HG02870 (cell line): Measurements from ENCODE around the gene RNF111.

ENCODE experiments used
- ATAC-seq: cut with Tn5 transposase; IDR thresholded peaks from one replicate; pipeline ENCODE4 v1.9.1; 2021; ENCODE audit warnings: mild to moderate bottlenecking, moderate library complexity; ENCODE audit not compliant: unreplicated experiment

Gene RNF111

DNA sequence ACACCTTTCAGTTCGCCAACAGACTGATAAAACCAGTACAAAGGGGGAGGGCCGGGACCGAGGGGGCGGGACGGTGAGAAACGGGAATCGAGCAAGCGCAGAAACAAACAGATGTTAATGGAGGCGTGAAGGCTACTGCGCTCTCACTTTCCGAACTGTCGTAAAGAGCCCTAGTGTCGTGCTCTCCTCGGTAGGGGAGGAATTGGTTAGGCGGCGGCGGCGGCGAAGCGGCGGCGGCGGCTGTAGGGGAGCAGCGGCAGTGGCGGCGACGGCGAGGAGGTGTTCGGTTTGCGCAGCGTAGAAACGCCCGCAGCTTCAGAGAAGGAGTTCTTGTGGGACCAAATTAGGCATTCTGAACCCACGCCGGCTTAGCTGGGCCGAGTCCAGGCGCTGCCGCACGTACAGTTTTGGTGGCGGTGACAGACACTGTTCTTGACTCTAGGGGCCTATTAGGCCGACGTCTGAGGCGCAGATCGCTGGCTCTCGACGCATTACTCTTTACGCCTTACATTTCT is at the start of gene RNF111:
Gene RNF111, plus strand, starts transcription at position 173 of the 515 bp plus-strand sequence. CDS start 43,160 bp downstream, outside the sequence.
- ATAC-seq = peak; percentile 82

GRCh38 chr15:58947179-58947578 is 40.3 kb upstream of the RNF111 start:
- ATAC-seq = no peak

DNA sequence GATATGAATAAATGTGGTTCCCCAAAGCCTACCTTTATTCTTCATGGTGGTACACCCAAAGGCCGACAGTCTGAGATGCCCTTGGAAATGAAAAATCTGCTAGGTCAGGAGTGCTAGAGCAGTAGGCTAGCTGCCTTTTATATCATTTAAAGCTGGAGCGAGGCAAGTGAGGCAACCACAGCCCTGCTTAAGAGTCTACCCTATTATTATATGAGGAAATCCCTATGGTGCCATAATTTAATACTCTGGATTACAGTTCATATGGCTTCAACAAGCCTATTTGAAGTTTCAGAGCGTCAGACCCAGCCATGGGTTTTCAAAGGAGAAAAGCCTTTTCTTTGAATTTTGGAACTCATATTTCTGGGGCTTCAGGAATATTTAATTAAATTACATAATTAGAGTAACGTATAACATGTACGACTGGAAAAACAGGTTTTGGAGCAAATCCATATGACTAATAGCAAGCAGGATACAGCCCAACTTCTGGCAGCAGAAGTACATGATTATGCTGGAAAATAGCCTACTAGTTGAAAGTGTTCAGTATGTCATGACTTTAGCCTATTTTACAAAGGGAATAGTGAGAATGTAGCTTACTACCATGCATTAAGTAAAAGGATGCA is 36.0 kb upstream of the RNF111 start:
- ATAC-seq = no peak

GRCh38 chr15:58952751-58953150 is 34.7 kb upstream of the RNF111 start:
- ATAC-seq = no peak

DNA sequence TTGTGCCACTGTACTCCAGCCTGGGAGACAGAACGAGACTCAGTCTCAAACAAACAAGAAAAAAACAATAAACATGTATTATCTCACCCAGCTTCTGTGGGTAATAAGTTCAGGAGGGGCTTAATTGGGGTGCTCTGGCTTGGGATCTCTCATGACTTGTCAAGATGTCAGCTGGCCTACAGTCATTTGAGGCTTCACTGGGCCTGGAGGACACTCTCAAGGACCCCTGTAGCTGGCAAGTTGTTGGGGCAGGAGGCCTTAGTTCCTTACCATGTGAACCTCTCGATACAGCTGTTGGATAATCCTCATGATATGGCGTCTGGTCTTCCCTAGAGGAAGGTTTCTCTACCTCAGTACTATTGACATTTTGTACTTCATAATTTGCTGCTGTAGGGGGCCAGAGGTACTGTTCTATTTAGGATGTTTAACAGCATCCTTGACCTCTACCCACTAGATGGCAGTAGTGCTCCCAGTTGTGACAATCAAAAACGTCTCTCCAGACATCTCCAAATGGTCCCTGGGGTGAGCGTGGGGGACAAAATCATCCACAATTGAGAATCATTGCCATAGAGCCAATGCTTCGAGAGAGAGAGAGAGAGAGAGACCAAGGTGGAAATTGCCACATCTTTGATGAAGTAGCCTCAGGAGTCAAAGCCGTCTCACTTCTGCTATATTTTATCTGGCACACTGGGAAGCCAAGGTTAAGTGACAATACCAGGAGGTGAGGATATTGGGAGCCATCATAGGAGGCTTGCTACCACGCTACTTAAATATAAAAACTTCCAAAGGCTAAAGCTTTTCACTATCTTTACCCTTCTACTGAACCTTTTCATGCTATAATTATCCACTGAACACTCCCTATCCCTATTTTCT is 30.1 kb upstream of the RNF111 start:
- ATAC-seq = peak; percentile 47

DNA sequence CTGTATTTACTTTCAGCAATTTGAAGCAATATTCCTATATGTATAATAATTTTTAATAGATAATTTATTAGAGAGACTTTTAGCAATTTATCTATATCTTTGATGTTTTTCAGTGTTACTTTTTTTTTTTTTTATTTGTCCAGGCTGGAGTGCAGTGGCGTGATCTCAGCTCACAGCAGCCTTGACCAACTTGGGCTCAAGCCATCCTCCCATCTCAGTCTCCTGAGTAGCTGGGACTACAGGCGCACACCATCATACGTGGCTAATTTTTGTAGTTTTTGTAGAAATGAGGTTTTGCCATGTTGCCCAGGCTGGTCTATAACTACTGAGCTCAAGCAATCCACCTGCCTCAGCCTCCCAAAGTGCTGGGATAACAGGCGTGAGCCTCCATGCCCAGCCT is 28.7 kb upstream of the RNF111 start:
- no peak for ATAC-seq

DNA sequence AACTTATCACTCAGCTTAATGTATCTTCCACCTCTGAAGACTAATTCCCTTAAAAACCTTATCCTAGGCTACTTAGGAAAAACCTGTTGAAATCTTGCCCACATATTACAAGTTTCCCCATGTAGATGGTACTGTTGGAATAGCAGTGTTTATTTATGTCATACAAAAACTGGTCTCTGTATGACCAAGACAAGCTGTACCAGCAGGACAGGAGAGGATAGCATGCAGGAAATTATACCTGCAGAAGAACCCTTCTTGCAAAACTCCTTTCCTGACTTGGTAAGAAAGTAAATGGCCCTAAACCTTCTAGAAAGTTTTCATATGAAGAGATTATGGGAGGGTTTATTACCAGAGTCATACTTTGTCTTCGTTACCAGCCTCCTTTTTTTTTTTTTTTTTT is 25.3 kb upstream of the RNF111 start:
- ATAC-seq = no peak

DNA sequence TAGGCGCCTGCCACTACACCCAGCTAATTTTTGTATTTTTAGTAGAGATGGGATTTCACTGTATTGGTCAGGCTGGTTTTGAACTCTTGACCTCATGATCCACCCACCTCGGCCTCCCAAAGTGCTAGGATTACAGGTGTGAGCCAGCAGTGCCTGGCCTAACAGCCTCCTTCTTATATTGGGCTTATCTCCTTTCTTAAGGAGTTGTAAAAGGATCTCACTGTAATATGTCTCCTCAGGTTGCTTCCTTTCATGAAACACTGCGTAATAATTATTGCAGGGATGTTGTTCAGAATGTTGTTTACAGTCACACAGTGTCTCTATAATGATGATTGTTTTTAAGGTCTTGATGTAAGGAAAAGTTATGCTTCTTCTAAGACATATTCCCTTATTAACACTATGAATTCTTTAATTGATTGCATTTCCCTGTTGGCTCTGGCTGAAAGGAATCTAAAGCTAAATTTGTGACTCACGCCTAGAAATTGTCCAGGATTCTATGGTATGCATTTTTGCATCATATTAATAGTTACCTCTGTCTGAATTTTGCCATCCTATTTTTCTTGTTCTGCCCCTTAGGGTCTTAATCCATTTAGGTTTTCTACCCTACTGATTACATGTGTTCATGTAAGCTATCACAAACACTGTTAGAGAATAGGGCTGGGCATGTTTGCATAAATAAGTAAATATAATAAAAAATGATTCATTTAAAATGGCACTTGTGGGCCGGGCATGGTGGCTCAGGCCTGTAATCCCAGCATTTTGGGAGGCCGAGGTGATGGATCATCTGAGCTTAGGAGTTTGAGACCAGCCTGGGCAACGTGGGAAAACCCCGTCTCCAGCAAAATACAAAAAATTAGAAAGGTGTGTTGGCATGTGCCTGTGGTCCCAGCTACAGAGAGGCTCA is 24.5 kb upstream of the RNF111 start:
- ATAC-seq = no peak

GRCh38 chr15:58966698-58967097 is 20.8 kb upstream of the RNF111 start:
- ATAC-seq = no peak

GRCh38 chr15:58967479-58967878 is 20.0 kb upstream of the RNF111 start:
- no peak for ATAC-seq

DNA sequence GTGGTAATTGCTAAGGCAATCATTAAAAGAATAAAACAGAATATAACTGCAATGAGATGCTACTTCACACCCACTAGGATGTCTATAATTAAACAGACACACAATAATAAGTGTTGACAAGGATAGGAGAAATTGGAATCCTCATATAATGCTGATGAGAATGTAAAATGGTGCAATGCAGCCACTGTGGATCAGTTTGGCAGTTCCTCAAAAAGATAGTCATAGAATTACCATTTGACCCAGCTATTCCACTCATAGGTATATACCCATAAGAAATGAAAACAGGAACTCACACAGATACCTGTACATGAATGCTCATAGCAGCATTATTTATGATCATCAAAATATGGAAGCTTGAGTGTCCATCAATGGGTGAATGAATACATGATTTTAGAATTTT is 9.6 kb upstream of the RNF111 start:
- no peak for ATAC-seq

DNA sequence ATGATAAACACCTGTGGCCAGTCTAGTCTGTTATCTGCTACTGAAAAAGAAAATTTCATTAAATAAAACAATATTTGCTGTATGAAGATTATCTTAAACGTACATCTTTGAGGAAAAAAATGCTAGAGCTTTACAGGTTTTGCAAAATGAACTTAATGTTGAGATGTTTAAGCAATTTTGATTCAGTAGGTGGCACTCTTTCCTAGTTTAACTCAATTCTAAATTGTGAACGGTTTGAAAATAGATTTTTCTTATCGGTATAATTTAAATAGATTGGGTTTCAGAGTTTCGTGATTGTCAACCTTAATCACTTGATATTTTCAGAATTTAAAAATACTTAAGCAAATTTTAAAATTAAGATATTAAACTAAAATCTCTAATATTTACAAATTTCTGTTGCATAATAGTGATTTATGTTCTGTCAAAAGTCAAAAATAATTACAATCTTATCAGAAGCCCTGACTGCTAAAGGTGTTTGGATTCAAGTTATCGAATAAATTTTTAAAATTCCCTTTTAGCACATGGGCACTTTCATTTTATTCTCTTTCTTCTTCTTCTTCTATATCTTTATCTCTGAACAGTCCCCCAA is 7.0 kb upstream of the RNF111 start:
- no peak for ATAC-seq

- ATAC-seq = no peak
Observed at GRCh38 chr15:58981808-58982475, 5.5 kb upstream of the RNF111 start.

DNA sequence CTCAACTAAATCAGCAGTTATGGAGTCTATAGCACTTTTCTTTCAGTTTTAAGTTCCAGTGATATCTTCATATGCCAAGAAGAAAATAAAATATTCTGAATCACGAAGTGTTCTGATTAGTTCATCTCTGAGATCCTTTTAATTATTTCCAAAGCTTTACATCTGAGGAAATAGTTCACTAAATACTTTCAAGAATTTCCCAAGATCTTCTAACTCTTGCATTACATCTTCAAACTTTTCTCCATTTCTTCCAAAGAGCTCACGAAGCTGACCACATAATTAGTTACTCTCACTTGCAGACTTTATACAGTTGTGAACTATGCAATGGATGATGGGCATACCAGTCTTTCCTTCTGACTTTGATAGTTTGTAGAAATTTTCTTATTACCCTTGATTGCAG is 4.2 kb upstream of the RNF111 start:
- ATAC-seq = no peak

GRCh38 chr15:58985443-58985842 is 2.0 kb upstream of the RNF111 start:
- no peak for ATAC-seq

- ATAC-seq = no peak
Observed at GRCh38 chr15:58987036-58987435, 427 bp upstream of the RNF111 start.

- ATAC-seq = peak; percentile 37
Observed at GRCh38 chr15:58988006-58988785, 733 bp downstream of the RNF111 start.

GRCh38 chr15:58992181-58992580 is 4.7 kb downstream of the RNF111 start:
- ATAC-seq = no peak

GRCh38 chr15:58994906-58995453 is 7.5 kb downstream of the RNF111 start:
- no peak for ATAC-seq
